K562 (cell line): Measurements from ENCODE around the gene ISG20L2. TPM values are rescaled to one million over a fixed set of nuclear protein-coding genes. Genes with fewer than 3 reads are reported as not detected.
A peak's percentile ranks its signal among the peaks of the same experiment; 100 is the strongest.

ENCODE experiments used
- ATF7 ChIP-seq: fragments of 450-650 bp; IDR thresholded peaks from 2 replicates; pipeline ENCODE4 v1.7.1; 2014; ENCODE audit warnings: mild to moderate bottlenecking, moderate library complexity
- DNMT1 ChIP-seq: fragments of 450-650 bp; IDR thresholded peaks from 2 replicates; pipeline ENCODE4 v1.6.1; 2016; ENCODE audit warnings: antibody characterized with exemption, mild to moderate bottlenecking
- GABPA ChIP-seq: fragments of 200-800 bp; sonication (Bioruptor generic); conservative IDR thresholded peaks from 2 replicates; pipeline ENCODE4 v1.6.1; 2016; ENCODE audit warnings: low read depth, missing genetic modification characterization, missing compliant biosample characterization
- GABPB2 ChIP-seq: fragments of 250-450 bp; sonication (Bioruptor Pico); conservative IDR thresholded peaks from 2 replicates; pipeline ENCODE4 v1.5.1; 2021; ENCODE audit warnings: mild to moderate bottlenecking
- HCFC1 ChIP-seq: IDR thresholded peaks from 2 replicates; pipeline ENCODE4 v1.6.1; 2012; ENCODE audit warnings: low read depth, low read length, improper control_type of control experiment
- HDAC3 ChIP-seq: fragments of 450-650 bp; IDR thresholded peaks from 2 replicates; pipeline ENCODE4 v1.6.1; 2018; ENCODE audit warnings: borderline replicate concordance, mild to moderate bottlenecking, moderate library complexity; ENCODE audit not compliant: partially characterized antibody
- JUND ChIP-seq, 2 experiments: IDR thresholded peaks; 2 replicates in 1 of 2; 3 replicates in 1 of 2; pipeline ENCODE4 v1.6.1; 2011; ENCODE audit warnings: borderline replicate concordance in 2 of 2, low read depth in 2 of 2, low read length in 2 of 2, improper control_type of control experiment in 1 of 2, missing biosample characterization in 1 of 2, missing genetic modification characterization in 1 of 2, missing genetic modification reagents in 1 of 2
- KAT2B ChIP-seq: IDR thresholded peaks from one replicate; pipeline ENCODE4 v1.6.1; 2012; ENCODE audit warnings: low read depth, mild to moderate bottlenecking, control low read depth, inconsistent platforms, low read length, moderate library complexity
- KLF13 ChIP-seq: fragments of 450-650 bp; IDR thresholded peaks from 2 replicates; pipeline ENCODE4 v1.6.1; 2016; ENCODE audit warnings: missing genetic modification characterization, low read depth, mild to moderate bottlenecking, missing compliant biosample characterization, moderate library complexity, borderline replicate concordance
- MCM5 ChIP-seq: fragments of 450-650 bp; IDR thresholded peaks from 2 replicates; pipeline ENCODE4 v1.6.1; 2016; ENCODE audit warnings: low read depth
- NONO ChIP-seq, 2 experiments: fragments of 200-400 bp in 1 of 2; fragments of 450-650 bp in 1 of 2; formaldehyde crosslinking in 1 of 2; IDR thresholded peaks; 2 replicates each; pipeline ENCODE4 v1.6.1; 2017; ENCODE audit warnings: low read depth in 2 of 2, mild to moderate bottlenecking in 2 of 2, moderate library complexity in 2 of 2, low read length in 1 of 2
- PHF21A ChIP-seq: fragments of 450-650 bp; IDR thresholded peaks from 2 replicates; pipeline ENCODE4 v1.6.1; 2017; ENCODE audit warnings: low read depth, borderline replicate concordance
- RFX5 ChIP-seq: IDR thresholded peaks from 2 replicates; pipeline ENCODE4 v1.6.1; 2011; ENCODE audit warnings: low read depth, mild to moderate bottlenecking, improper control_type of control experiment, low read length
- SMARCC2 ChIP-seq: fragments of 450-650 bp; IDR thresholded peaks from 2 replicates; pipeline ENCODE4 v1.6.1; 2017; ENCODE audit warnings: antibody characterized with exemption, moderate library complexity, mild to moderate bottlenecking, low read depth
- ZNF239 ChIP-seq: fragments of 250-450 bp; sonication (Bioruptor Pico); IDR thresholded peaks from 2 replicates; pipeline ENCODE4 v1.4.0; 2020; ENCODE audit warnings: mild to moderate bottlenecking
- polyA plus RNA-seq, 8 experiments: library from polyadenylated mRNA; depleted of rRNA in 4 of 8; stranded (reverse) in 5 of 8; unstranded in 3 of 8; fragments of >200 nt; fragmentation: Nextera tagmentation in 2 of 8; fragmentation: Illumina TruSeq in 1 of 8; extraction: Ambion mirVana in 2 of 8; extraction: Trizol in 1 of 8; gene quantifications; 2 replicates each; pipeline versions ENCODE4 v1.2.1 to v1.2.3, GENCODE V29; 2011 to 2014; ENCODE audit warnings: inconsistent platforms in 1 of 8, missing spikeins in 1 of 8
- total RNA-seq, 7 experiments: library from RNA; depleted of rRNA in 6 of 7; stranded (reverse); fragments of >200 nt in 6 of 7; fragmentation: Illumina TruSeq in 2 of 7; extraction: Trizol in 2 of 7; gene quantifications; 2 replicates each; pipeline versions ENCODE4 v1.2.1 to v1.2.3, GENCODE V29; 2011 to 2021; ENCODE audit warnings: low replicate concordance in 1 of 7
- TF ChIP-seq, protein P1 (sequence below), 2 experiments: fragments of 450-650 bp in 1 of 2; IDR thresholded peaks; 2 replicates each; pipeline ENCODE4 v1.6.1; 2011 to 2017; ENCODE audit warnings: low read depth in 2 of 2, antibody characterized with exemption in 1 of 2, borderline replicate concordance in 1 of 2, low read length in 1 of 2, mild to moderate bottlenecking in 1 of 2, mixed read lengths in 1 of 2; ENCODE audit not compliant: control insufficient read depth in 1 of 2
- TF ChIP-seq, protein P2 (sequence below): IDR thresholded peaks from 3 replicates; pipeline ENCODE4 v1.6.1; 2011; ENCODE audit warnings: borderline replicate concordance, mild to moderate bottlenecking, moderate library complexity; ENCODE audit not compliant: insufficient read length; ENCODE audit errors: extremely low read depth
- TF ChIP-seq, protein P3 (sequence below): sonication (generic); formaldehyde crosslinking; IDR thresholded peaks from 2 replicates; pipeline ENCODE4 v1.8.1; 2023; ENCODE audit warnings: mild to moderate bottlenecking, missing genetic modification reagents, moderate library complexity

ISG20L2 gene
- total and polyA plus RNA-seq, 9 of the 15 experiments (the other 6 are each of a cell fraction or from before 2014, with no cell fraction given) = 21.3 to 130 (median 50.3) TPM

DNA sequence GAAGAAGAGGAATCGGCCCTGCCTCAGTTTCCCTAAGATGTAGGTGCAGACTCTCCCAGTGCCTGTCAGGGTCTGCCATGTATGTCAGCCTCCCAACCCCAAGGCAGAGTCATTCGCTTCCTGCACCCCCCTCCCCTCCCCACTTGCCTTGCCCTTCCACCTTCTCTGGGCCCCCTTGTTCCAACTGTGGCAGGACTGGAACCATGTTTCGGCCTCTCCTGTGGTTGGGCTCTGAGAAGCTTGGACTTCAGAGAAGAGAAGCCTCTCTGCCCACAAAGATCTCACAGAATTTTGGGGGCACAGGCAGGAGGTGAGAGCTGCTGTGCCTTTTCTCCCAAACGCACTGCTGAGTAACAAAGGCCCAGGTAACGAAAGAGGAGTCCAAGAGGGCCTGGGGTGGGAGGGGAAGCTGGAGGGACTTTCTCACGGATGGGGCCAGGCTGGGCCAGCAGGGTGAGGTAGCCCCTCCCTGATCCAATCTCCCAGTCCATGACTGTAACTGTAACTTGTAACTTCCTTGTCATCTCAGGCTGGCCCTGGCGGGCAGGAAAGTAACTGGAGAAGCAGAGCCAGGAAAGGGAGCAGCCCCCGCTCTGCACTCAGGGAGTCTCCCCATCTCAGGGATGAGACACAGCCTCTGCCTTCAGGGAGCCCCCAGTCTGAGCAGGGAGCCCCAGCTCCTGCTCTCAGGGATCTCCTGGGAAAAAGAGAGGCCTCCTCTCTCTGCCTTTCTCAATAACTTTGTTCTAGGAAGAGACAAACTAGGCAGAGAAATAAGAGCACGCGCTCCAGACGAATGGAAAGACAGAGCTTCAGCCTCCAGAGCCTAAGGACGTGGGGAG, 34.5 kb downstream of the ISG20L2 start (continued):
- TF ChIP-seq JUND (IDR thresholded peaks at IDR 0.05; ENCODE audit: borderline replicate concordance, low read depth, low read length) (peak; percentile 56; the same call in 1 of the 2 replicates), JUND (tag; IDR thresholded peaks at IDR 0.05; ENCODE audit: borderline replicate concordance, low read depth, low read length) (peak; percentile 51; the same call in 1 of the 3 replicates), DNMT1 (no peak), KAT2B (no peak), MCM5 (no peak), ATF7 (peak; percentile 76), HCFC1 (no peak), GABPA (tag) (peak; percentile 30; the same call in 1 of the 2 replicates), KLF13 (tag) (0 out of 2 replicates have a peak, but pooled peaks have one; percentile 47), NONO (IDR thresholded peaks at IDR 0.05; ENCODE audit: low read depth in 2 of 2, low read length in 1 of 2) (no peak), GABPB2 (CRISPR knock-in tag) (no peak; the same call in 1 of the 2 replicates), ZNF239 (CRISPR knock-in tag) (peak; percentile 59; the same call in 1 of the 2 replicates), PHF21A (no peak), HDAC3 (no peak), RFX5 (no peak), SMARCC2 (no peak)
- TF ChIP-seq, protein P1, sequence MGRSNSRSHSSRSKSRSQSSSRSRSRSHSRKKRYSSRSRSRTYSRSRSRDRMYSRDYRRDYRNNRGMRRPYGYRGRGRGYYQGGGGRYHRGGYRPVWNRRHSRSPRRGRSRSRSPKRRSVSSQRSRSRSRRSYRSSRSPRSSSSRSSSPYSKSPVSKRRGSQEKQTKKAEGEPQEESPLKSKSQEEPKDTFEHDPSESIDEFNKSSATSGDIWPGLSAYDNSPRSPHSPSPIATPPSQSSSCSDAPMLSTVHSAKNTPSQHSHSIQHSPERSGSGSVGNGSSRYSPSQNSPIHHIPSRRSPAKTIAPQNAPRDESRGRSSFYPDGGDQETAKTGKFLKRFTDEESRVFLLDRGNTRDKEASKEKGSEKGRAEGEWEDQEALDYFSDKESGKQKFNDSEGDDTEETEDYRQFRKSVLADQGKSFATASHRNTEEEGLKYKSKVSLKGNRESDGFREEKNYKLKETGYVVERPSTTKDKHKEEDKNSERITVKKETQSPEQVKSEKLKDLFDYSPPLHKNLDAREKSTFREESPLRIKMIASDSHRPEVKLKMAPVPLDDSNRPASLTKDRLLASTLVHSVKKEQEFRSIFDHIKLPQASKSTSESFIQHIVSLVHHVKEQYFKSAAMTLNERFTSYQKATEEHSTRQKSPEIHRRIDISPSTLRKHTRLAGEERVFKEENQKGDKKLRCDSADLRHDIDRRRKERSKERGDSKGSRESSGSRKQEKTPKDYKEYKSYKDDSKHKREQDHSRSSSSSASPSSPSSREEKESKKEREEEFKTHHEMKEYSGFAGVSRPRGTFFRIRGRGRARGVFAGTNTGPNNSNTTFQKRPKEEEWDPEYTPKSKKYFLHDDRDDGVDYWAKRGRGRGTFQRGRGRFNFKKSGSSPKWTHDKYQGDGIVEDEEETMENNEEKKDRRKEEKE (IDR thresholded peaks at IDR 0.05; ENCODE audit: borderline replicate concordance in 1 of 2, control insufficient read depth in 1 of 2, low read depth in 2 of 2, low read length in 1 of 2) = no peak
- TF ChIP-seq, protein P2, sequence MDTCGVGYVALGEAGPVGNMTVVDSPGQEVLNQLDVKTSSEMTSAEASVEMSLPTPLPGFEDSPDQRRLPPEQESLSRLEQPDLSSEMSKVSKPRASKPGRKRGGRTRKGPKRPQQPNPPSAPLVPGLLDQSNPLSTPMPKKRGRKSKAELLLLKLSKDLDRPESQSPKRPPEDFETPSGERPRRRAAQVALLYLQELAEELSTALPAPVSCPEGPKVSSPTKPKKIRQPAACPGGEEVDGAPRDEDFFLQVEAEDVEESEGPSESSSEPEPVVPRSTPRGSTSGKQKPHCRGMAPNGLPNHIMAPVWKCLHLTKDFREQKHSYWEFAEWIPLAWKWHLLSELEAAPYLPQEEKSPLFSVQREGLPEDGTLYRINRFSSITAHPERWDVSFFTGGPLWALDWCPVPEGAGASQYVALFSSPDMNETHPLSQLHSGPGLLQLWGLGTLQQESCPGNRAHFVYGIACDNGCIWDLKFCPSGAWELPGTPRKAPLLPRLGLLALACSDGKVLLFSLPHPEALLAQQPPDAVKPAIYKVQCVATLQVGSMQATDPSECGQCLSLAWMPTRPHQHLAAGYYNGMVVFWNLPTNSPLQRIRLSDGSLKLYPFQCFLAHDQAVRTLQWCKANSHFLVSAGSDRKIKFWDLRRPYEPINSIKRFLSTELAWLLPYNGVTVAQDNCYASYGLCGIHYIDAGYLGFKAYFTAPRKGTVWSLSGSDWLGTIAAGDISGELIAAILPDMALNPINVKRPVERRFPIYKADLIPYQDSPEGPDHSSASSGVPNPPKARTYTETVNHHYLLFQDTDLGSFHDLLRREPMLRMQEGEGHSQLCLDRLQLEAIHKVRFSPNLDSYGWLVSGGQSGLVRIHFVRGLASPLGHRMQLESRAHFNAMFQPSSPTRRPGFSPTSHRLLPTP = no peak
- TF ChIP-seq, protein P3, sequence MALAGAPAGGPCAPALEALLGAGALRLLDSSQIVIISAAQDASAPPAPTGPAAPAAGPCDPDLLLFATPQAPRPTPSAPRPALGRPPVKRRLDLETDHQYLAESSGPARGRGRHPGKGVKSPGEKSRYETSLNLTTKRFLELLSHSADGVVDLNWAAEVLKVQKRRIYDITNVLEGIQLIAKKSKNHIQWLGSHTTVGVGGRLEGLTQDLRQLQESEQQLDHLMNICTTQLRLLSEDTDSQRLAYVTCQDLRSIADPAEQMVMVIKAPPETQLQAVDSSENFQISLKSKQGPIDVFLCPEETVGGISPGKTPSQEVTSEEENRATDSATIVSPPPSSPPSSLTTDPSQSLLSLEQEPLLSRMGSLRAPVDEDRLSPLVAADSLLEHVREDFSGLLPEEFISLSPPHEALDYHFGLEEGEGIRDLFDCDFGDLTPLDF (CRISPR knock-in tag) = no peak; the same call in 1 of the 2 replicates
